Measurements from ENCODE around the gene ZDHHC17.

- no peak for TF ChIP-seq EZH2 (IDR thresholded peaks at IDR 0.05; ENCODE audit: low read length)
- TF ChIP-seq, protein P1, sequence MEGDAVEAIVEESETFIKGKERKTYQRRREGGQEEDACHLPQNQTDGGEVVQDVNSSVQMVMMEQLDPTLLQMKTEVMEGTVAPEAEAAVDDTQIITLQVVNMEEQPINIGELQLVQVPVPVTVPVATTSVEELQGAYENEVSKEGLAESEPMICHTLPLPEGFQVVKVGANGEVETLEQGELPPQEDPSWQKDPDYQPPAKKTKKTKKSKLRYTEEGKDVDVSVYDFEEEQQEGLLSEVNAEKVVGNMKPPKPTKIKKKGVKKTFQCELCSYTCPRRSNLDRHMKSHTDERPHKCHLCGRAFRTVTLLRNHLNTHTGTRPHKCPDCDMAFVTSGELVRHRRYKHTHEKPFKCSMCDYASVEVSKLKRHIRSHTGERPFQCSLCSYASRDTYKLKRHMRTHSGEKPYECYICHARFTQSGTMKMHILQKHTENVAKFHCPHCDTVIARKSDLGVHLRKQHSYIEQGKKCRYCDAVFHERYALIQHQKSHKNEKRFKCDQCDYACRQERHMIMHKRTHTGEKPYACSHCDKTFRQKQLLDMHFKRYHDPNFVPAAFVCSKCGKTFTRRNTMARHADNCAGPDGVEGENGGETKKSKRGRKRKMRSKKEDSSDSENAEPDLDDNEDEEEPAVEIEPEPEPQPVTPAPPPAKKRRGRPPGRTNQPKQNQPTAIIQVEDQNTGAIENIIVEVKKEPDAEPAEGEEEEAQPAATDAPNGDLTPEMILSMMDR (optimal IDR thresholded peaks at IDR 0.05 in 1 of 3, IDR thresholded peaks at IDR 0.05 in 1 of 3, conservative IDR thresholded peaks at IDR 0.05 in 1 of 3; ENCODE audit: extremely low read depth in 1 of 3, insufficient read depth in 2 of 3, low read length in 3 of 3): no peak
These were observed 49.5 kb upstream of the ZDHHC17 start for GRCh38 chr12:76714415-76714814.
